ENCODE data around the gene TRABD2B. TPM values are rescaled to one million over a fixed set of nuclear protein-coding genes. Genes with fewer than 3 reads are reported as not detected.
A peak's percentile ranks its signal among the peaks of the same experiment; 100 is the strongest.

Gene TRABD2B
- total RNA-seq, 4 donors from 2014 or later: 0.83 to 2.6 (median 1.9) TPM

- Histone ChIP-seq H3K4me1 (peaks cover 11% of the 10 kb centered on the region), H3K9me3 (no peaks in the 10 kb centered on the region), H3K27me3 (no peaks in the 10 kb centered on the region), H3K27ac (no peak overlapping the region), H3K4me3 (no peak overlapping the region), H3K36me3 (no peaks in the 10 kb centered on the region)
- WGBS: 55% methylated on average over 5 of the region's 5 CpGs
- no peak for TF ChIP-seq CTCF (IDR thresholded peaks at IDR 0.05)
- no peak for TF ChIP-seq POLR2A (IDR thresholded peaks at IDR 0.05)
- no peak for TF ChIP-seq EP300 (IDR thresholded peaks at IDR 0.05)
- TF ChIP-seq POLR2AphosphoS5 (IDR thresholded peaks at IDR 0.05): no peak
- DNase-seq (ENCODE audit: low spot score in 2 of 2): no peak
Measured at GRCh38 chr1:47940779-47941178, 56.4 kb downstream of the TRABD2B start.

- no peak for TF ChIP-seq EP300 (IDR thresholded peaks at IDR 0.05)
- no peak for TF ChIP-seq CTCF (IDR thresholded peaks at IDR 0.05)
- no peak for TF ChIP-seq POLR2AphosphoS5 (IDR thresholded peaks at IDR 0.05)
- TF ChIP-seq POLR2A (IDR thresholded peaks at IDR 0.05): no peak
- Histone ChIP-seq H3K27ac (no peak overlapping the region), H3K4me1 (peaks cover 13% of the 10 kb centered on the region), H3K27me3 (no peaks in the 10 kb centered on the region), H3K36me3 (no peaks in the 10 kb centered on the region), H3K9me3 (no peaks in the 10 kb centered on the region), H3K4me3 (no peak overlapping the region)
- no peak for DNase-seq (ENCODE audit: low spot score in 2 of 2)
- 67% methylated on average over 8 of the region's 8 CpGs for WGBS
Measured at GRCh38 chr1:47940326-47940725, 56.9 kb downstream of the TRABD2B start.

GRCh38 chr1:47938520-47938919 lies 58.7 kb downstream of the TRABD2B start:
- 19% methylated on average over 2 of the region's 2 CpGs for WGBS
- Histone ChIP-seq H3K9me3 (no peaks in the 10 kb centered on the region), H3K27me3 (no peaks in the 10 kb centered on the region), H3K27ac (no peak overlapping the region), H3K4me3 (no peak overlapping the region), H3K36me3 (no peaks in the 10 kb centered on the region), H3K4me1 (peaks cover 27% of the 10 kb centered on the region)
- TF ChIP-seq EP300 (IDR thresholded peaks at IDR 0.05): no peak
- no peak for TF ChIP-seq POLR2A (IDR thresholded peaks at IDR 0.05)
- TF ChIP-seq POLR2AphosphoS5 (IDR thresholded peaks at IDR 0.05): no peak
- DNase-seq (ENCODE audit: low spot score in 2 of 2): peak in 1 of 2 donors; percentile 20

GRCh38 chr1:47937586-47938254 lies 59.5 kb downstream of the TRABD2B start:
- no peak for TF ChIP-seq CTCF (IDR thresholded peaks at IDR 0.05)
- Histone ChIP-seq H3K27me3 (no peaks in the 10 kb centered on the region), H3K4me3 (no peak overlapping the region), H3K27ac (no peak overlapping the region), H3K9me3 (no peaks in the 10 kb centered on the region), H3K4me1 (peaks cover 32% of the 10 kb centered on the region), H3K36me3 (no peaks in the 10 kb centered on the region)
- 97% methylated on average over 5 of the region's 5 CpGs for WGBS
- DNase-seq (ENCODE audit: low spot score in 2 of 2): peak in 1 of 2 donors; percentile 32

GRCh38 chr1:47936916-47937551 lies 60.2 kb downstream of the TRABD2B start:
- H3K9me3 ChIP-seq: no peaks in the 10 kb centered on the region
- peaks cover under 1% of the 10 kb centered on the region for H3K27me3 ChIP-seq
- no peak overlapping the region for H3K27ac ChIP-seq
- H3K36me3 ChIP-seq: no peaks in the 10 kb centered on the region
- 95% methylated on average over 1 of the region's 1 CpG for WGBS
- no peak for DNase-seq (ENCODE audit: low spot score in 2 of 2)
- H3K4me3 ChIP-seq: no peak overlapping the region
- H3K4me1 ChIP-seq: peaks cover 29% of the 10 kb centered on the region
- TF ChIP-seq POLR2A (IDR thresholded peaks at IDR 0.05) (no peak), POLR2AphosphoS5 (IDR thresholded peaks at IDR 0.05) (no peak), EP300 (IDR thresholded peaks at IDR 0.05) (no peak), CTCF (IDR thresholded peaks at IDR 0.05) (no peak)
